Heart right ventricle (tissue), 16 donors: ENCODE results near the gene MNX1. TPM values are rescaled to one million over a fixed set of nuclear protein-coding genes. Genes with fewer than 3 reads are reported as not detected.

ENCODE experiments used
- ATAC-seq, 8 donors: fragments of 200-7000 bp; cut with Tn5 transposase; one replicate each; pipeline ENCODE4 v1.9.1; 2020; ENCODE audit warnings: mild to moderate bottlenecking in 8 of 8, moderate library complexity in 8 of 8, moderate number of reproducible peaks in 1 of 8
- DNase-seq, 2 donors: peaks; one replicate each; pipeline ENCODE4 v3.0.0-alpha.2; 2020
- H3K27ac ChIP-seq, 10 donors: fragments of 200-600 bp; sonication (generic) in 2 of 10; one replicate each; pipeline versions ENCODE4 v1.5.0 to v1.8.0; 2020 to 2022; ENCODE audit warnings: mild to moderate bottlenecking in 3 of 10
- H3K27me3 ChIP-seq, 7 donors: fragments of 200-600 bp; one replicate each; pipeline ENCODE4 v1.8.0; 2021 to 2022; ENCODE audit warnings: mild to moderate bottlenecking in 2 of 7
- H3K36me3 ChIP-seq, 9 donors: fragments of 200-600 bp; sonication (generic) in 1 of 9; one replicate each; pipeline versions ENCODE4 v1.5.0 to v1.8.0; 2020 to 2022; ENCODE audit warnings: mild to moderate bottlenecking in 2 of 9
- H3K4me1 ChIP-seq, 9 donors: fragments of 200-600 bp; sonication (generic) in 1 of 9; one replicate each; pipeline versions ENCODE4 v1.5.0 to v1.8.0; 2020 to 2022; ENCODE audit warnings: mild to moderate bottlenecking in 4 of 9
- H3K4me3 ChIP-seq, 10 donors: fragments of 200-600 bp; sonication (generic) in 2 of 10; one replicate each; pipeline versions ENCODE4 v1.5.0 to v1.8.0; 2020 to 2022; ENCODE audit warnings: mild to moderate bottlenecking in 7 of 10, moderate library complexity in 2 of 10
- H3K9me3 ChIP-seq, 11 donors: fragments of 200-600 bp in 10 of 11; sonication (generic) in 2 of 11; one replicate each; pipeline versions ENCODE4 v1.5.0 to v1.8.0; 2013 to 2022; ENCODE audit warnings: mild to moderate bottlenecking in 2 of 11, control low read depth in 1 of 11, moderate library complexity in 1 of 11
- WGBS, 2 donors: extraction: QIAGEN DNeasy Blood & Tissue Kit; methylation state at CpG; one replicate each; pipeline ENCODE4 v1.1.7; 2013; ENCODE audit warnings: inconsistent platforms in 1 of 2; 5-methylcytosine and 5-hydroxymethylcytosine counted together
- intact Hi-C, 10 donors: fragments of 100-400 bp; cut with DNase I; formaldehyde crosslinking; loops; one replicate each; pipeline versions ENCODE4 v1.11.1 to v1.14.2; 2022
- polyA plus RNA-seq, 2 donors: library from polyadenylated mRNA; stranded (reverse); fragments of 200-250 nt; gene quantifications; one replicate each; pipeline ENCODE4 v1.2.3, GENCODE V29; 2013
- total RNA-seq, 10 donors: library from RNA; stranded (reverse); fragmentation: NEBNext Ultra II Directional in 3 of 10; extraction: Animal tissue kit (Norgen Biotek cat#: 25700) in 3 of 10; gene quantifications; one replicate each; pipeline versions ENCODE4 v1.2.1 to v1.2.4, GENCODE V29; 2021 to 2023
- TF ChIP-seq, protein P1 (sequence below), 9 donors: fragments of 200-600 bp; sonication (generic) in 2 of 9; IDR thresholded peaks; one replicate each; pipeline versions ENCODE4 v1.5.0 to v1.8.0; 2021 to 2022; ENCODE audit warnings: antibody characterized with exemption in 9 of 9, mild to moderate bottlenecking in 5 of 9, moderate library complexity in 1 of 9
- donor health status: Arrhythmogenic right ventricular cardiomyopathy.
- donor health status: ischemic (EF 13 %, LVEDD 7.1; RV severe dilation, severe dysfunction).
- donor health status: healthy with polysubstance abuse.
- donor health status: DM: no; HTN: yes; CAD: no.
- donor health status: DM: no; HTN: no; CAD: no.
- donor health status: ischemic (EF 25% LVEDD 6.9; RV normal size, moderate dysfunction).
- donor health status: ischemic (EF 25% LVEDD 5.7; RV mildly dilated, moderate dysfunction).
- donor health status: healthy.
- donor health status: DM: yes; HTN: yes; CAD: no.
- donor health status: Ischemic cardiomyopathy.
- donor health status: ischemic (EF 35%, LVEDD 5.7; RV mildly dilated, moderate dysfunction).
- donor health status: nonischemic (EF 11% LVEDD 7.7; RV severe dilation, severe dysfunction).
- donor health status: DM: yes; HTN: yes; CAD: no.
- donor health status: PGD.
- donor health status: ischemic (EF 29% LVEDD 5.4; RV normal size, mild dysfunction).
- donor health status: nonischemic (EF 23%, LVEDD 6.1; RV moderate dilation, normal function).

Gene MNX1
- total and polyA plus RNA-seq, 12 donors, result not detected

DNA sequence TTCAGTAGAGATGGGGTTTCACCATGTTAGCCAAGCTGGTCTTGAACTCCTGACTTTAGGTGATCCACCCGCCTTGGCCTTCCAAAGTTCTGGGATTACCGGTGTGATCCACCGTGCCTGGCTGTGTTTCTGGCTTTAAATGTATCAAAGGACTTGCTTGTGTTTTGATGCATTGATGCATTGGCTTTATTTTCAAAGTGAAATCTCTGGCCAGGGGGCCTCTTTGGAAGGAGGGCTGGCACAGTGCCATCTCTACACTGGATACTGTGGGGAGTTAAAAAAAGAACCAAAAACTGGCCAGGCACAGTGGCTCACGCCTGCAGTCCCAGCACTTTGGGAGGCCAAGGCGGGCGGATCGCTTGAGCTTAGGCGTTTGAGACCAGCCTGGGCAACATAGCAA is 16.0 kb downstream of the MNX1 start:
- DNase-seq (no peak), ATAC-seq (no peak)
- Histone ChIP-seq H3K4me1 (peaks cover 0 to 10% (median 4%) of the 10 kb centered on the region in 9 donors), H3K9me3 (peaks cover 0 to 6% (median 0%) of the 10 kb centered on the region in 11 donors), H3K27me3 (peaks cover 0 to 93% (median 81%) of the 10 kb centered on the region in 7 donors), H3K36me3 (no peaks in the 10 kb centered on the region), H3K27ac (no peak overlapping the region), H3K4me3 (no peak overlapping the region)
- TF ChIP-seq, protein P1, sequence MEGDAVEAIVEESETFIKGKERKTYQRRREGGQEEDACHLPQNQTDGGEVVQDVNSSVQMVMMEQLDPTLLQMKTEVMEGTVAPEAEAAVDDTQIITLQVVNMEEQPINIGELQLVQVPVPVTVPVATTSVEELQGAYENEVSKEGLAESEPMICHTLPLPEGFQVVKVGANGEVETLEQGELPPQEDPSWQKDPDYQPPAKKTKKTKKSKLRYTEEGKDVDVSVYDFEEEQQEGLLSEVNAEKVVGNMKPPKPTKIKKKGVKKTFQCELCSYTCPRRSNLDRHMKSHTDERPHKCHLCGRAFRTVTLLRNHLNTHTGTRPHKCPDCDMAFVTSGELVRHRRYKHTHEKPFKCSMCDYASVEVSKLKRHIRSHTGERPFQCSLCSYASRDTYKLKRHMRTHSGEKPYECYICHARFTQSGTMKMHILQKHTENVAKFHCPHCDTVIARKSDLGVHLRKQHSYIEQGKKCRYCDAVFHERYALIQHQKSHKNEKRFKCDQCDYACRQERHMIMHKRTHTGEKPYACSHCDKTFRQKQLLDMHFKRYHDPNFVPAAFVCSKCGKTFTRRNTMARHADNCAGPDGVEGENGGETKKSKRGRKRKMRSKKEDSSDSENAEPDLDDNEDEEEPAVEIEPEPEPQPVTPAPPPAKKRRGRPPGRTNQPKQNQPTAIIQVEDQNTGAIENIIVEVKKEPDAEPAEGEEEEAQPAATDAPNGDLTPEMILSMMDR (IDR thresholded peaks at IDR 0.05), result no peak
- WGBS, 2 donors, result 82 to 86% methylated on average over 8 of the region's 8 CpGs
- intact Hi-C loops, result loop anchor here in 1 of 10 donors (5.0 kb wide), 1 partner anchor 242 kb away; no protein-coding TSS in a partner anchor

- intact Hi-C loops, result loop anchor here in 1 of 10 donors (5.0 kb wide), 1 partner anchor 242 kb away; no protein-coding TSS in a partner anchor
- DNase-seq (no peak), ATAC-seq (no peak)
- Histone ChIP-seq H3K27me3 (peaks cover 0 to 88% (median 78%) of the 10 kb centered on the region in 7 donors), H3K36me3 (no peaks in the 10 kb centered on the region), H3K4me1 (peaks cover 0 to 9% (median 0%) of the 10 kb centered on the region in 9 donors), H3K9me3 (peaks cover 0 to 6% (median 0%) of the 10 kb centered on the region in 11 donors), H3K27ac (no peak overlapping the region), H3K4me3 (no peak overlapping the region)
- 46 to 55% methylated on average over 10 of the region's 10 CpGs for WGBS, 2 donors
- TF ChIP-seq, protein P1 (IDR thresholded peaks at IDR 0.05), result no peak
Observed at GRCh38 chr7:156993925-156994235, 16.6 kb downstream of the MNX1 start.

DNA sequence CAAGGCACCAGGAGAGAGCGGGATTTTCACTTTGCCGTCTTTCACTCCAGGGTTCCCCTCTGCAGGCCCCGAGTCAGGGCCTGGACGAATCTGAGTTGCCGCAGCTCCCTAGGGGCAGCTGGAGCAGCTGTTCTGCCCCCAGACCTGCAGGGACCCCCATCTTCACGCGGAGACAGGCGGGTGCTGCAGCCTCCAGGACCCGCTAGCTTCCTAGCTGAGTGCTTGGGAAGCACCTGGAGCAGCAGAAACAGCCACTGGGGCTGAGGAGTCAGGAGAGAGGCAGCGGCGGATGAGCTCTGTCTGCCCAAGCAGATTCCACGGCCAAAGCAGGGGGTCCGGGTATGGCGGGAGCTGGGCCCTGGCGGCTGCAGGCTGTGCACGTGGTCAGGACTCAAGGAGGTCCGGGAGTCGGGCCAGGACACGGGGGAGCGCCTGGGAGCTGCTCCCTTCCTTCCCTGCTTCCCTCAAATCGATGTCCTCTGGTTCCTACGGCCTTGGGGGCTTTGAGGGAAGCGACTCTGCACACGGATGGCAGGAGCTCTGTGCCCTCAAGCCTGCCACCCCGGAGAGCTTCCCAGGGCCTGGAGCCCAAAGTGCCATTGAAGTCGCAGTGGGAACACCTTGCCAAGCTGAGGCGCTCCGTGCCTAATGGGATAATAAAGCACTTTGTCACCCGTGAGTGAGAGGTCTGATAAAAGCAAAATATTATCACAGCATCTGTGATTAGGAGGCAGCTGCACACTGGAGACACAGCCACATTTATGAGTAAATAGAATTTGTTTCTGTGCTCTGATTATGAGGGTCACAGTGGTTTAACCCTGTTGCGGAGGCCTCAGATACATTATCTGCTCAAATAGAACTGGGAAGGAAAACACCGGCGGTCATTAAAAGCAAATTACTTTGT is 17.2 kb downstream of the MNX1 start:
- Histone ChIP-seq H3K27ac (no peak overlapping the region), H3K27me3 (peaks cover 0 to 82% (median 74%) of the 10 kb centered on the region in 7 donors), H3K36me3 (no peaks in the 10 kb centered on the region), H3K4me1 (peaks cover 0 to 9% (median 0%) of the 10 kb centered on the region in 9 donors), H3K4me3 (no peak overlapping the region), H3K9me3 (peaks cover 0 to 6% (median 0%) of the 10 kb centered on the region in 11 donors)
- intact Hi-C loops, result loop anchor here in 1 of 10 donors (5.0 kb wide), 1 partner anchor 241 kb away; no protein-coding TSS in a partner anchor
- DNase-seq (no peak), ATAC-seq (peak in 4 of 8 donors; percentile 58 to 74 (median 64))
- 33 to 37% methylated on average over 32 of the region's 32 CpGs for WGBS, 2 donors
- TF ChIP-seq, protein P1 (IDR thresholded peaks at IDR 0.05), result no peak

- H3K36me3 ChIP-seq, result no peaks in the 10 kb centered on the region
- 87 to 89% methylated on average over 25 of the region's 25 CpGs for WGBS, 2 donors
- no peak for ATAC-seq
- no peak overlapping the region for H3K4me3 ChIP-seq
- H3K27me3 ChIP-seq, result peaks cover 0 to 54% (median 42%) of the 10 kb centered on the region in 7 donors
- no peak for DNase-seq
- intact Hi-C loops, result loop anchor here in 1 of 10 donors (5.0 kb wide), 1 partner anchor 238 kb away; no protein-coding TSS in a partner anchor
- TF ChIP-seq, protein P1 (IDR thresholded peaks at IDR 0.05), result no peak
- H3K27ac ChIP-seq, result no peak overlapping the region
- H3K4me1 ChIP-seq, result peaks cover 0 to 9% (median 0%) of the 10 kb centered on the region in 9 donors
- H3K9me3 ChIP-seq, result no peaks in the 10 kb centered on the region
Observed at GRCh38 chr7:156989766-156990535, 20.5 kb downstream of the MNX1 start.
